HTERT RPE-1 (cell line): ENCODE data around the gene LDLRAD4.
"Not testable (repeated sequence)": the region's sequence is repeated elsewhere in the genome, so short reads cannot be mapped to it uniquely, and the experiment has no call there.

ENCODE experiments used
- in situ Hi-C: fragments of 300-500 bp; cut with MboI; formaldehyde crosslinking; loops from 4 replicates; pipeline ENCODE4 v1.14.3; 2020; ENCODE audit warnings: low sequenced_read_pairs

Gene LDLRAD4

DNA sequence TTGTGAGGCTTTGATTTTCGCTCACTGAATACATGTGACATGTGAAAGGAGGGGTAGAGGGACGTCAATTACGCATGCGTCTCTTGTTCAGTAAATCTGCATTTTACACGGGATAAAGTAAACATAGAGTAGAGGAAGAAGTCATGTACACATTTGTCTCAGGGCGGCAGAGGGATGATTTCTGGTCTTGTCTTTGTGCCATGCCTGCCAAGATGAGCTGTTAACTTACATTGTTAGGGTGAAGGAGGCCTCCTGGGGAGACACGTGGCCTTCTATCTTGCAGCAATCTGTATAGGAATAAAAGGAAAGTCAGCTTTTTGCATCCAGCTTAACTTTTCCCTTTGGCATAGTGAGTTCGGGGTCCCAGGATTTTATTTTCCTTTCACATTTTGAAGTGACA, 106.3 kb downstream of the LDLRAD4 start:
- in situ Hi-C loops: no loop called here

DNA sequence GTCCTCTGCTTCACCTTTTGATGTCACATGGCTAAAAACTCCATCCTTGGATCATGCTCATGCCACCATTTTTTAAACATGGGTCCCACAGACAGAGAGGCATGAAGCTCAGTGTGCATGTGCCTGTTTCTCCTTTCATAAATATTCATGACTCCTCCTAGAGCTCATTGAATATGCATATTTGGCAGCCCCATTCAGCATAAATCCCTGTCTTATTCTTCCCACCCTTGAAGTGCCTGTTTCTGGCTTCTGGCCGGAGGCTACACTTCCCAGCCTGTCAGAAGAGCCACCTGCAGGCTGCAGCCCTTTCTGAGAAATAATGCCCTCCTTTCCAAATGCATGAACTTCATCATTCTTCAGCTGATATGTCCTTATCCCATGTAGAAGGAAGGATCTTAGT, 109.7 kb downstream of the LDLRAD4 start:
- in situ Hi-C loops: no loop called here

DNA sequence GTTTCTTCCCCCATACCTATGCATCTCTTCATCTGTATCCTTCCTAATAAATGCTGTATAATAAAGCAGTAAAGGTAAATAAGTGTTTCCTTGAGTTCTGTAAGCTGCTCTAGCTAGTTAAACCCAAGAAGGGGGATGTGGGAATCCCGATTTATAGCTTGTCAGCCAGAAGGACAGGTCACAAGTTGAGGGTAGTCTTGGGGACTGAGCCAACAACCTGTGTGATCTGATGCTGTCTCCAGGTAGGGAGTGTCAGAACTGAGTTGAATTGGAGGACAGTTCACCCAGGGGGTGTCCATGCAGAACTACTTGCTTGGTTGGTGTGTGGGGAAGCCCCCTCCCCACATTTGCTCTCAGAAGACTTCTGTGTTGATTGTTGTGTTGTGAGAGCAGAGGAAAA, 112.4 kb downstream of the LDLRAD4 start:
- in situ Hi-C loops: no loop called here

DNA sequence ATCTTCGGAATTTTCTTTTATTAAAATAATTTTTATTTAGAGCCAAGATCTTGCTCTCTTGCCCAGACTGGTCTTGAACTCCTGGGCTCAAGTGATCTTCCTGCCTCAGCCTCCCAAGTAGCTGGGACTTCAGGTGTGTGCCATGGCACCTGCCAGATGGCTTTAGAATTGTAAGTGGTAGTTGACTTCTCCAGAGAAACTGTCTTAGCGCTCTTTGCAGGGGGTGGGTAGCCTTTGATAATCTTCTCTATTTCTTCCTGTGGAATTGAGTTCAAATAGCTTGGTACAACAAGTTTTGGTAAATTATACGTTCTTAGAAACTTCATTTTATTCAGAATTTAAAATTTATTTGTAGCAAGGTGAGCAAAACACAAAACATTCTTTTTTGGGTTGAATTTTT, 113.3 kb downstream of the LDLRAD4 start:
- in situ Hi-C loops: no loop called here

DNA sequence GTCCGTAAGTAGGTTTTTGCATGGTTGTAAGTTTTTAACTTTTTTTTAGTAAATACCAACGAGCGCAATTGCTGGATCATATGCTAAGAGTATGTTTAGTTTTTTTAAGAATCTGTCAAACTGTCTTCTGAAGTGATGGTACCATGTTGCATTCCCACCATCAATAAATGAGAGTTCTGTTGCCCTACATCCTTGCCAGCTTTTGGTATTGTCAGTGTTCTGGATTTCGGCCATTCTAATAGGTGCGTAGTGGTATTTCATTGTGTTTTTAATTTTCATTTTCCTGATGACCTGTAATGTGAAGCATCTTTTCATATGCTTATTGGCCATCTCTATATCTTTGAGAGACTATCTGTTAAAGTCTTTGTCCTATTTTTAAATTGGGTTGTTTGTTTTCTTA, 114.3 kb downstream of the LDLRAD4 start:
- in situ Hi-C loops: no loop called here

DNA sequence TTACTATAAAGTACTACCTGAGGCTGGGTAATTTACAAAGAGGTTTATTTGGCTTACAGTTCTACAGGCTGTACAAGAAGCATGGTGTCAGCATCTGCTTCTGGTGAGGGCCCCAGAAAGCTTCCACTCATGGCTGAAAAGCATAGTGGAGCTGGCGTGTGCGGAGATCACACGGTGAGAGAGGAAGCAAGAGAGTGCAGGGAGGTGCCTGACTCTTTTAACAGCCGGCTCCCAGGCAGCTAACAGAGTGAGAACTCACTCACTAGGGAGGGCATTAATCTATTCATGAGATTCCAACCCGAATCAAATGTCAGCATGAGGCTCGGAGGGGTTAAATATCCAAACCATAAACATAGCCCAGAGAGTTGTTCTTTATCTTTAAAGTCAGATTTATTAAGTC, 117.3 kb downstream of the LDLRAD4 start:
- in situ Hi-C loops: no loop called here

DNA sequence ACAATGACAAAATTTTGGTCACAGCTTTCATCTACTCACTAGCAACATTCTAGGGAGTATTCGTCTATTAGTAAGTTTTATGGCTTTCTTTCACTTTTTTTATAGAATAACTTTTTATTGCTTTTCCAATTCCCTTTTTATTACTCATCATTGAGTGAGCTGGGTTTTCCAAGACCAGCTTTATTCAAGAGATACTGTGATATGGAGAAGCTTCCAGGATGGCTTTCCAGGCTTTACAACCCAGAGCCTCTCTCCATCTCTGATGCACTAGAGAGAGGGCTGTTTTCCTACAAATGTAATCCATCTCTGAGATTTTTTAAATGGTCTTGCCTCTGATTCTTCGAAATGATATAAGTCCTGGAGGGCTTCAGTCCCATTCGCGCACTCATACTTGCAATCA, 118.3 kb downstream of the LDLRAD4 start:
- in situ Hi-C loops: no loop called here

DNA sequence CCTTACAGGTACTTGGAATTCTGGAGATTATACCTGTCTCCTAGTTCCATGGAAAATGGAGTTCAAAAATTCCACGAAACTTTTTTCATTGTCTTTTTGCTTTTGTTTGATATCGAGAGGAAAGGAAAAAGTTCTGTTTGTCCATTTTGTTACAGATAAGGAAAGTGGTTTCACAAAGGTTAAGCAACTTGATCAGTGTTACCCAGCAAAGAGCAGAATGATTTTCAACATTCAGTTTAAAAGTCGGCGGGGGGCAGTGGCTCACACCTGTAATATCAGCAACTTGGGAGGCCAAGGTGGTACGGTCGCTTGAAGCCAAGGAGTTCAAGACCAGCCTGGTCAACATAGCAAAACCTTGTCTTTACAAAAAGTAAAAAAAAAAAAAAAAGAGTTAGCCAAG, 118.8 kb downstream of the LDLRAD4 start:
- in situ Hi-C loops: no loop called here

DNA sequence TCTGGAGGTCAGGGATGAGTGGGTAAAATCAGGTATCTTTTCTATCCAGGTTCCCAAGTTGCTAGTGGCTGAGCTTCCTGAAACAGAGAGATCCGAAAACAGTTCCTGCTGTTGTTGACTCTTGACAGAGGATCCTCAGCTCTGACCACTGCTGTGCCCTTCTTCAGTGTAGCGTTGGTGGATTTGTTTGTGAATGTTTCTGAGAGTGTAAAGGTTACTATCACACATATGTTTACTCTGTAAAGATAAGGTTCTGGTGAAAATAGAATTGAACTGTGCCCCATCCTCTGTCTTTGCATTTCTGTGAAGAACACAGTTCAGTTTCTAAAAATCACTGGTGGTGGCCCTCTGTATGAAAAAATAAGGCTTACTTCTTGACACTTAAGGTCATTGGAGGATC, 119.8 kb downstream of the LDLRAD4 start:
- in situ Hi-C loops: no loop called here

DNA sequence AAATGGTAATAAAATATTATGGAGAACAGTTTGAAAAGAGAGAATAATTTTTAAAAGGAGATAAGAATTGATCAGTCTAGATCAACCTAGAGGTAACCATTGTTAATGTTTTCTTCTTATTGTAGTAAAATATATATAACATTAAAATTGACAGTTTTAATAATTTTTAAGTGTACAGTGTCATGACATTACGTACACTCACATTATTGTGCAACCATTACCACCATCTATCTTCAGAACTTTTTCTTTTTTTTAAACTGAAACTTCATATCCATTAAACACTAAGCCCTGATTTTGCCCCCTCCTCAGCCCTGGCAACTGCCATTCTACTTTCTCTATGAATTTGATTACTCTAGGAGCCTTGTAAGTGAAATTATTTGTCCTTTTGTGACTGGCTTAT, 121.1 kb downstream of the LDLRAD4 start:
- in situ Hi-C loops: no loop called here

DNA sequence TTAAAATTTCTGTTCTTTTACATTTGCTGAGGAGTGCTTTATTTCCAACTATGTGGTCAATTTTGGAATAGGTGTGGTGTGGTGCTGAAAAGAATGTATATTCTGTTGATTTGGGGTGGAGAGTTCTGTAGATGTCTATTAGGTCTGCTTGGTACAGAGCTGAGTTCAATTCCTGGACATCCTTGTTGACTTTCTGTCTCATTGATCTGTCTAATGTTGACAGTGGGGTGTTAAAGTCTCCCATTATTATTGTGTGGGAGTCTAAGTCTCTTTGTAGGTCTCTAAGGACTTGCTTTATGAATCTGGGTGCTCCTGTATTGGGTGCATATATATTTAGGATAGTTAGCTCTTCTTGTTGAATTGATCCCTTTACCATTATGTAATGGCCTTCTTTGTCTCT, 127.9 kb downstream of the LDLRAD4 start:
- in situ Hi-C loops: not testable (repeated sequence)

DNA sequence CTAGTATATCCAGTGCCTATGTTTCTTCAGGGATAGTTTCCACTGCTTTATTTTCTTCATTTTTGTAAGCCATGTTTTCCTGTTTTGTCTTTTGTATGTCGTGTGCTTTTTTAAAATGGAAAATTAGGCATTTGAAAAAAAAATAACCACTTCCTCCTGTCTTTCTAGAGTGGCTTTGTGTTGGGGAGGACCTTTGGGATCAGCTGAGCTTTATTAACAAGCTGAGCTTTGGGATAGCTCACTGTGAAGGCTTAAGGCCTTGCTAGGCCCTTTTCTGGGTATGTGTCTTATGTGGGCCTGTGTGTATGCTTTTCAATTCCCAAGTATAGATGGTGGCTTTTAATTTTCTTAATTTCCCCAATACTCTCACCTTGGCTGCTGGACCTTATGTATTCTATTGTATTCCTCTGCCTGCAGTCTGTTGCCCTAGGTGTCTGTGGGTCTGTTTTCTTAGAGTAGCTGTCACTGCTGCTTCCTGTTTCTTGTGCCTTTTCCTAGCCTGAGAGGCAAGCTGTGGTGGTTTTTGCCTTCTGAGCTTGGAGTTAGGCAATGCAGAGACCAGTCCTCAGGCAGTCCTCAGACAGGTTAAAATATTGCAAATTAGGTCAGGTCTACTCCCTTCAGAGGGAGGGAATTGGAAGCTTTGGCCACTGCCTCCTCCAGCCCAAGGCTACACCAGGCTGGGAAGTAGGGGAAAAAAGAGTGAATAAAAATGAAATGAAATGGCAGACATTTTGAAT, 134.7 kb downstream of the LDLRAD4 start:
- in situ Hi-C loops: no loop called here

DNA sequence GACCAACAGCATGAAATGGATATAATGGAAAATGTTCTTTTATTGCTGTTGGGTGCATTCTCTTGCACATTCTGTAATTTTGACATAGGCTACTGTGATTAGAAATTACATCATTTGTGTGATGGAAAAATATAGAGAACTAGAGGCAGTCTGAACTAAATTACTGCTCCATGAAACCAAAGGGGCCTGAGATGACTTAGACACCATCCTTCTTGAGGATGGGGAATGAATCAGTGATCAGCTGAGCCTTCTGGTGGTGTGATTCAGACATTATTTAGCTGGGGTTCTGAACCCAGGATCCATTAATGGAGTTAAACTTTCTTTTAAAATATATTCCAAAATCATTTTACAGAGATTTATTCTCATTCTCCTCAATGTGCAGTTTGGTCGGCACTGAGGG, 135.8 kb downstream of the LDLRAD4 start:
- in situ Hi-C loops: no loop called here

DNA sequence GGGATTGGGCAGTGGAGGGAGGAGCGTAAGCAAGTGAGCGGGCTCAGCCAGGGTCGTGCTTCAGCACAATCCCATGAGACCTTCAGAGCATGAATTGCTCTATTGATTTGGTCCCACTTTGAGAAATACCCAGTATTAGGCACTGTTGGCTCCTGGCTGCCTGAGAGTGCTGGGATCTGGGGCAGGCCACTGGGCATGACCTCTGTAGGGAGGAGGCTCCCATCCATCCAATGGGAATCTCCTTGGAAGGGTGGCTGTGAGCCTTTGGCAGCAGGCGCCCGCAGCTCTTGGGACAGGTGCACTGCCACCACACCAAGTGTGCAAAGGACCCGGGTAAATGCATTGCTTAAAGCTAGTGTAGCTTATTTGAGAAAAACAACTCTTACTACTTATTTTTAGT, 137.5 kb downstream of the LDLRAD4 start:
- in situ Hi-C loops: no loop called here

DNA sequence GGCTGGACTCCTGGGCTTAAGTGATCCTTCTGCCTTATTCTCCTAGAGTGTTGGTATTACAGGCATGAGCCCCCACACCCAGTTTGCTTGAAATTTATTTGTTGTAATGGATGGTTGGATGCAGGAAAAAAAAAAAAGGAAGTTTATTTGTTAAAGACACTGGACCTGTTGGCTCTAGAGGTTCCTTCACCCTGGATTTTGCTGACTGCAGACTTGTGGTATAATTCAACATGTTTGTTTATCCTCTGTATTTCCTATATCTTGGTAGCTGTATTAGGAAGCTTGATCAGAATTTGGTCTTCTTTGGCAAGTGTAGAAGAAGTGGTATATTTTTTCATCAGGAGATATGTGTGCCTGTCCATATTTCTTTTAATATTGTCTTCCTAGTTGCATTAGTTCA, 138.7 kb downstream of the LDLRAD4 start:
- in situ Hi-C loops: no loop called here

DNA sequence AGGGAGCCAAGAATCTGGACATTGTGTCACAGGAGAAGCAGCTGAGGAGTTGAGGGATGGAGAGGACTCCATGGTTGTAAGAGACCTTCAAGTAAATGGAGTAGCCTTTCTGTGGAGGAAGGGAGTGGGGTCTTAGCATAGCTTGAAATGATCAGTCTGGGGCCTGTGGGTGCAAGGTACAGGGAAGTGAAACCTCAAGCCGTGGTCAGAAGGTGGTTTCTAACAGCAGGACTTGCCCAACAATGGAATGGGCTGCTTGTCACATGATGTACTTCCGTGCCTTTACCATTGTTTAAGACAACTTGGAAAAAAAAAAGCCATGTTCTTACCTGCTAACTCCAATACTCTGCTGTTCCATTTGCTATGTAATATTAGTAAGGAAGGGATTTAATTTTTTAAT, 140.7 kb downstream of the LDLRAD4 start:
- in situ Hi-C loops: no loop called here

DNA sequence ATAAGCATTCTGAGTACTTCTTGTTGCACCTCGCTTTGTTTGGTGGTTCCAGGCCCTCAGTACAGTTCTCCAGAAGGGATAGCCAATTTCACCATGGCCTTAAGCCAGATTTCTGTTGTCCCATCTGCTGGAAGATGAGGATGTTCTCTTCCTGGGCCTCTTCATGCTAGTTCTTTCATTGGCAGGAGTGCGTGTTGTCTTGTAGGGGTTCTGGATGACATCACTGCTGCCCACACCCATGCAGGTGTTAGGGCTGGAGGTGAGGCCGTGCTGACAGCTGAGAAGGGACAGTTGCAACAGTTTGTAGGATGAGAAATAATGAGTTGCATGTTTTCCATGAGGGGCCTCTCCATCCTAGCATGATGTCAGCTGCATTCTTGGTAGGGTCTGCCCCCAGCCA, 142.9 kb downstream of the LDLRAD4 start:
- in situ Hi-C loops: no loop called here

DNA sequence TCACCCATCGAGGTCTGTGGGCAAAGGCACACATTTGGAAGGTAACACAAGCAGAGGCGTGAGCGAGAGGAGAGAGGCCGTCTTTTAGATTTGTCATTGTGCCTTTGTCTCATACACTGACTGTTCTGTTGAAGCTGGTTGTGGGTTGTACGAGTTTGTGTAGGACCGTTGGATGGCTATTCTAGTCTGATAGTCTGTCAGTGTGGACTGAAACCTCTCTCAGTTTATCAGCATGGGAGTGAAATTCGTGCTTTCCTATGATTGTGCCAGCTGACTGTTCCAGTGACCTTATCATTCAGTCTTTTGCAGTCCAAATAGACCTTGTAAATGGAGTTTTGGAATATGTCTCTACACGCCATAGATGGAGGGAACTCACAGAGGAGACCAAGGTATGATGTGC, 143.5 kb downstream of the LDLRAD4 start:
- in situ Hi-C loops: no loop called here

DNA sequence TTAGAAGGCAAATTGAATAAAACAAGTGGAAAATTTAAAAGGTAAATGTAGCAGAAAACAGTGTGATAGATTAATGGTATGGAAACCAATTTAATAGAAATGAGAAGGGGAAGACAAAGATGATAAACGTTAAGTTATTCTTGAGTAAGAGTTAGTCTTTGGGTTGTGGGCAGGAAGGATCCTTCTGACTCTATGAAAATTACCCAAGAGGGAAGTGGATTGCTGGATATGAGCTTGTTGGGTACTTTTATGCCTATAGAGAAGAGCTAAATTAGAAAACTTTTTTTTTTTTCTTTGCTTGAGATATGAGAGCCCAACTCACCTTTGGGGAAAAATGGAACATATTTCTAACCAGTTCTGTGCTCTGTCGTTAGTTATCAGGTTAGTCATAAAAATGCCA, 144.0 kb downstream of the LDLRAD4 start:
- in situ Hi-C loops: no loop called here

DNA sequence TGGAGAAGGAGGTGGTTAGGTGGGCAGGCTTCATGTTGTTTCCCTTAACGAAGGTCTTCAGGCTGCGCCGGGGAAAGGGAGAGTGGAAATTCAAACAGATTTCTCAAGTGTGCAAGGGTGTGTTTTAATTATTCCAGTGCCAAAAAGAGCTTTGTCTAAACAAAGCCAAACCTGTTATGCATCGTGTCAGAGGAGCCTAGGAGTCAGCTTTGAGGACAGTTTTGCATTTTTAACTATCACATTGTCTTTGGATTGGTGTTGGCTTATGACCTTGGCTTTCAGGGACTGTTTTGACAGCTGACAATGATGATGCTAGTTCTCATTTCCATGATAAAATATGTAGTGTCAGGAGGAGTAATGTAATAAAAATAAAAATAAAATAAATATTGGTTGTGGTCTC, 144.8 kb downstream of the LDLRAD4 start:
- in situ Hi-C loops: no loop called here

DNA sequence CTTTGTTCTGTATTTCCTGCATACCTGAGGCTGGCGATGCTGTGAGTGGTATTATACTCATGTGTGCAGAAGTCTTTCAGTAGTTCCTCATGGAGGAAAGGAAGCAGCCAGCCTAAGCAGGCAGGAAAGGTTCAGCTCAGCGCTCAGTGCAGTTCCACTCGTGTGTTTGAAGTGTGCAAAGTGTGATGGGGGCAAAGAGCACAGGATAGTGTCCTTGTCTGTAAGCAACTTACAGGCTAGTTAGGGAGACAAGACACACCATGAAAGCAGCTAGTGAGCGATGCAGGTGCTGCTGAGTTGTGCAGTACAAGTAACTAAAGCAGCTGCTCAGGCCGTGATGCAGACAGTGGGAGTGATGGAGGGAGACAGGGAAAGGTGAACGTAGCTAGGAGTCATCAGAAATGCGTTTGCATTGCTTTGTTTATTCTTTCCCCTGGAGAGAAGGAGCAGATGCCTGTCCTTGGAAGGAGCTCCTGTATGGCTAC, 146.2 kb downstream of the LDLRAD4 start:
- in situ Hi-C loops: no loop called here

DNA sequence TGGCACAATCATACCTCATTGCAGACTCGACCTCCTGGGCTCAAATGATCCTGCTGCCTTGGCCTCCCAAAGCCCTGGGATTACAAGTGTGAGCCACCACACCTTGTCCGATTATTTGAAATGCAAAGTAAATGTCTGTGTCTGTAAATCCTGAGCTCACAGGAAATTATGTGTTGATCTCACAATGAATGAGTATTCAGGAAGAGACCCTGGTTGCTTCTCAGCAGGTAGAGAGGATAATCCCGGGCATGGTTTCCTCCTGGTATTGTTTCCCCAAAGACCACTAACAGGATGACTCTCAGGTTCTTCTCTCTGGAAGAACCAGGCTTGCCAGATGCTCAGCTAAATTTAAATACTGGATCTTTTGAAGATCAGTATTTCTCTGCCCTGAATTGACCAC, 147.6 kb downstream of the LDLRAD4 start:
- in situ Hi-C loops: no loop called here

DNA sequence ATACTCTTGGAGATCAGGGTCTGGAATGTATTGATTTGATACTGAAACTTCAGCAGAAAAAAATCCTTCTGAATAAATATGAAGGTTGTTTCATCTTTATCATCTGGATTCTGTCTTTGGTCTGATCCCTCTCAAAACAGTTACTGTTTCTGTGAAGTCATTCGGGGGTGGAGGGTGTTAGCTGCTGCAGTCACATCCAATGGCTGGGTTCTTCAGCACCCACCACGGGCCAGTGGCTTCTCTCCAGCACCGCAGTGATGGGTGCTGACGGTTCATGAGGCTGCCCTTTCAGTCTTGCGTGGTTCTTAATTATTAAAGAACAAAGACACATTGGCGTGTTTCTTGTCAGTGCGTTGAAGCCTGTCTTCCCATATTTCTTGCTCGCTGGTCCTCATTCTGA, 148.0 kb downstream of the LDLRAD4 start:
- in situ Hi-C loops: no loop called here
